Bladder microvascular endothelial cell (primary cell): ENCODE measurements around the gene RER1. TPM values are rescaled to one million over a fixed set of nuclear protein-coding genes. Genes with fewer than 3 reads are reported as not detected.

Experiments
- total RNA-seq: library from RNA; depleted of rRNA; stranded (reverse); fragments of >200 nt; gene quantifications from 2 replicates; pipeline ENCODE4 v1.2.3, GENCODE V29; 2014

RER1 gene, protein sequence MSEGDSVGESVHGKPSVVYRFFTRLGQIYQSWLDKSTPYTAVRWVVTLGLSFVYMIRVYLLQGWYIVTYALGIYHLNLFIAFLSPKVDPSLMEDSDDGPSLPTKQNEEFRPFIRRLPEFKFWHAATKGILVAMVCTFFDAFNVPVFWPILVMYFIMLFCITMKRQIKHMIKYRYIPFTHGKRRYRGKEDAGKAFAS
- 48.4 and 98.9 TPM in 2 replicates for total RNA-seq

DNA sequence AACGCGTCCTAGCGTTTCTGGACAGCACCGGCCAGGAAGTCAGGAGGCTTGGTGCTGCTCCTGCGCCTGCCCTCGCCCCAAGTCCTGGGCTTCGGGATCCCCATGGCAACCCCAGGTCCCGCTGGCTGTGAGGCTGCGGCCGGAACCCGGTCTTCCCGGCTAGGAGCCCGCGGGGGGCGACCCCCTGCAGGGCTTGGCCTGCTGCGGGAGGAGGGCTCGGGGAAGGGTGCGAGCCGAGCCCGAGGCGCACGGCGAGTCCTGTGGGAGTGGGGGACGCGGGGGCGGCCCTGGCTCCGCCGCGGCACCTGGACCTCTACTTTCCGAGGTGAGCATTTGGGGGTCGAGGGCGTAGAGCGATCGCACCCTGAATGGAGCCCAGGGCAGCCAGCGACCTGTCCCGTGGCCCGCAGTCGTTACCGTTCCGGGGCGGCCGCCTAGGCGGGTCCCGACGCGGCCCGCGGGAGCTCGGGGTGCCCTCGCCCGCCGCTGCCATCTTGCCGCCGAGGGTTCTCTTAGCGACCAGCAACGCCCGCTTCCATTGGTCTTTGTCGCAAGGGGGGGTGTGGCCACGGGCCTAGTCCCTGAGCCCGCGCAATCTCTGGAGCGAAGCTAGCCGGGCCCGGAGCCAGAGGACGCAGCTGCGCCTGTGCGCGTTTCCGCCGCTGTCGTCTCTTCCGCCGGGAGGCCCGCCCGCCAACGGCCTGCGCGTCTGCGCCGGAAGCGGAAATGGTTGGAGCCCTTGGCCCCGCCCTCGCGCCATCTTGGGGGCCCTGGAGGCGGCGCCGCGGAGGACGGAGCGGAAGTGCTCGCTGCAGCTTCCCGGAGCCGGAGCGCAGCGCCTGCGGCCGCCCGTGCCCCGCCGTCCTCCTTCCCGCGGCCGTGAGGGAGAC is at the start of gene RER1, which contains the start of gene MORN1:
Gene RER1 (plus strand): TSS at position 801 of the 890 bp plus-strand sequence. CDS start 3,950 bp downstream, outside the sequence.
Gene MORN1 (minus strand): TSS at position 514 of the 890 bp plus-strand sequence. CDS start 21 bp downstream, at position 493.

GRCh38 chr1:2412395-2412772 is 20.7 kb downstream of the RER1 start, which contains the start of gene PEX10:
TSS of gene PEX10 (minus strand) at chr1:2412564. CDS start at chr1:2412502, 62 bp downstream.

Other genes with a start within 250 kb of the RER1 start
- 12.2 and 15.7 TPM in 2 replicates for gene FAAP20, start 197.1 kb upstream of the RER1 start, total RNA-seq
- 15.5 and 28.3 TPM in 2 replicates for gene SKI, start 163.5 kb upstream of the RER1 start, total RNA-seq
- 2.8 and 10.6 TPM in 2 replicates for gene MORN1, start 287 bp upstream of the RER1 start, total RNA-seq
- 24.4 and 32.2 TPM in 2 replicates for gene PEX10, start 20.7 kb downstream of the RER1 start, total RNA-seq
- gene PLCH2, start 84.4 kb downstream of the RER1 start, total RNA-seq = under 0.01 and 0.06 TPM in 2 replicates
- gene PANK4, start 134.8 kb downstream of the RER1 start, total RNA-seq = 19.3 and 29.8 TPM in 2 replicates
- under 0.01 TPM in 1 of 2 replicates, not detected in the other for gene HES5, start 138.4 kb downstream of the RER1 start, total RNA-seq
- gene TNFRSF14, start 164.5 kb downstream of the RER1 start, total RNA-seq = 61.0 and 85.8 TPM in 2 replicates
- 29.0 and 70.7 TPM in 2 replicates for gene PRXL2B, start 194.9 kb downstream of the RER1 start, total RNA-seq
- 1.6 TPM in 2 replicates for gene MMEL1, start 241.2 kb downstream of the RER1 start, total RNA-seq